Subcutaneous adipose tissue (tissue), 4 donors: Measurements from ENCODE around the gene MAP6D1. TPM values are rescaled to one million over a fixed set of nuclear protein-coding genes. Genes with fewer than 3 reads are reported as not detected.

ENCODE experiments used
- CTCF ChIP-seq: fragments of 450-650 bp; IDR thresholded peaks from one replicate; pipeline ENCODE4 v1.5.1; 2016; ENCODE audit warnings: low read depth, mild to moderate bottlenecking, control low read depth, antibody characterized with exemption, moderate library complexity
- total RNA-seq, 4 donors: library from RNA; depleted of rRNA; stranded (reverse); fragments of >200 nt; gene quantifications; one replicate each; pipeline ENCODE4 v1.1.0, GENCODE V29; 2016

MAP6D1 gene
- total RNA-seq, 4 donors from 2014 or later: 0.38 to 2.0 (median 1.0) TPM; not detected in 1

GRCh38 chr3:183766745-183767606 lies 58.4 kb downstream of the MAP6D1 start:
- TF ChIP-seq CTCF: no peak

DNA sequence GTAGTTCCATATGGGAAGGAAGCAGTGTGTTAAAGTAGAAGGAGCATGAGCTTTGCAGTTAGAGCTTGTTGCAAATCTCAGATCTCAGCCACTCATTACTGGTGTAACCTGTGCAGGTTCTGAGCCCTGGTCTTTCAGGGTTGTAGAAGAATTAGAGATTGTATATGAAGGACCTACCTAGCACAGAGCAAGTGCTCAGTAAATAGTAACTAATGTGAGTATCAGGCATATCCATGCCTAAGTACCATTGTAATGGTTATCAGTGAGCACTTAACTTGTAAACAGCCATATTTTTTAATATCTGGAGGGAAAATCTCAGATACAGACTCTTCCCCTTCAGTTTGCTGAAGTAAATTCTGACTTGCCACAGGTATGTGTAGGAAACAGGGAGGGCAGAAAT lies 59.3 kb downstream of the MAP6D1 start:
- TF ChIP-seq CTCF: no peak

Other genes starting within 250 kb of the MAP6D1 start
- gene KLHL24, start 190.0 kb downstream of the MAP6D1 start, total RNA-seq: 100 to 1,000 TPM in 3 of 4 donors, 10 to 100 TPM in 1; 68.2 to 159 (median 128) TPM
- gene YEATS2, start 127.8 kb downstream of the MAP6D1 start, total RNA-seq: 10 to 100 TPM; 15.5 to 31.3 (median 20.4) TPM
- 10 to 100 TPM; 43.4 to 66.4 (median 44.5) TPM for gene PARL, start 59.3 kb upstream of the MAP6D1 start, total RNA-seq
- 10 to 100 TPM; 17.9 to 61.9 (median 28.1) TPM for gene ABCC5, start 192.3 kb upstream of the MAP6D1 start, total RNA-seq
- gene HTR3D, start 206.2 kb upstream of the MAP6D1 start, total RNA-seq: not detected
- gene HTR3C, start 227.5 kb upstream of the MAP6D1 start, total RNA-seq: not detected